ENCODE measurements around the gene CARD11. TPM values are rescaled to one million over a fixed set of nuclear protein-coding genes. Genes with fewer than 3 reads are reported as not detected.

Gene CARD11
- total RNA-seq, 1 donor from 2014 or later, result 1.4 TPM

DNA sequence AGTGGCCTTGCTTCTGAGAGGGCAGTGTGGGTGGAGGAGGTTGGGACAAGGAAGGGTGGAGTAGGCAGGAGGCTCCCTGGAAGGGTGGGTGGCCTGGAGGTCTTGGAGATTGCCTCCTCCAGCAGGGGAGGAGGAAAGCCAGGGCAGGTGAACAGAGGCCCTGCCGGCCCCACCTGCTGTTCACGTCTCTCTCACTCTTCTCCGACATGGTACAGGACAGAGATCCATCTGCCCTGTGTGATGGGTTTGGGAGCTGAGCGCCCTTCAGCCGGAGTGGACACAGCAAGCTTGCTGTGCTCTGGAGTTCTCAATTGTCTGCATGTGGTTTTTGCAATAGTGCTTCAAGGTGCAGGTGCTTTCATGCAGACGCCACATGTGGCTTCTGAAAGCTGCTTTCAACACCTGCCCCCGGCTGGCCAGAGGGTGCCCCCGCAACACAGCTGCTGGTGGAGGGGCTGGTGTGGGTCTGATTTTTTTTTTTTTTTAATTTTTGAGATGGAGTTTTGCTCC, 116.7 kb downstream of the CARD11 start:
- Mint-ChIP-seq H3K36me3 (ENCODE audit: unreplicated experiment) (no peaks in the 10 kb centered on the region), H3K27me3 (ENCODE audit: unreplicated experiment) (peaks cover 9% of the 10 kb centered on the region), H3K27ac (ENCODE audit: unreplicated experiment) (no peak overlapping the region), H3K4me3 (ENCODE audit: unreplicated experiment) (no peak overlapping the region), H3K4me1 (ENCODE audit: low read depth, unreplicated experiment) (peaks cover 2% of the 10 kb centered on the region), H3K9me3 (ENCODE audit: unreplicated experiment) (peaks cover 6% of the 10 kb centered on the region)
- TF ChIP-seq CTCF (IDR thresholded peaks at IDR 0.05; ENCODE audit: partially characterized antibody, unreplicated experiment), result no peak
- DNase-seq, result no peak

- Mint-ChIP-seq H3K9me3 (ENCODE audit: unreplicated experiment) (peaks cover 8% of the 10 kb centered on the region), H3K27ac (ENCODE audit: unreplicated experiment) (no peak overlapping the region), H3K4me1 (ENCODE audit: low read depth, unreplicated experiment) (no peaks in the 10 kb centered on the region), H3K4me3 (ENCODE audit: unreplicated experiment) (no peak overlapping the region), H3K36me3 (ENCODE audit: unreplicated experiment) (no peaks in the 10 kb centered on the region), H3K27me3 (ENCODE audit: unreplicated experiment) (peaks cover 10% of the 10 kb centered on the region)
- no peak for DNase-seq
- TF ChIP-seq CTCF (IDR thresholded peaks at IDR 0.05; ENCODE audit: partially characterized antibody, unreplicated experiment), result no peak
These were observed 117.4 kb downstream of the CARD11 start for GRCh38 chr7:2926120-2926895.

- no peak overlapping the region for H3K27ac Mint-ChIP-seq (ENCODE audit: unreplicated experiment)
- no peak for TF ChIP-seq CTCF (IDR thresholded peaks at IDR 0.05; ENCODE audit: partially characterized antibody, unreplicated experiment)
- no peak for DNase-seq
- peaks cover 11% of the 10 kb centered on the region for H3K27me3 Mint-ChIP-seq (ENCODE audit: unreplicated experiment)
- H3K9me3 Mint-ChIP-seq (ENCODE audit: unreplicated experiment), result peaks cover 8% of the 10 kb centered on the region
- no peak overlapping the region for H3K4me3 Mint-ChIP-seq (ENCODE audit: unreplicated experiment)
- H3K36me3 Mint-ChIP-seq (ENCODE audit: unreplicated experiment), result no peaks in the 10 kb centered on the region
- H3K4me1 Mint-ChIP-seq (ENCODE audit: low read depth, unreplicated experiment), result no peaks in the 10 kb centered on the region
These were observed 118.5 kb downstream of the CARD11 start for GRCh38 chr7:2924866-2925840.

DNA sequence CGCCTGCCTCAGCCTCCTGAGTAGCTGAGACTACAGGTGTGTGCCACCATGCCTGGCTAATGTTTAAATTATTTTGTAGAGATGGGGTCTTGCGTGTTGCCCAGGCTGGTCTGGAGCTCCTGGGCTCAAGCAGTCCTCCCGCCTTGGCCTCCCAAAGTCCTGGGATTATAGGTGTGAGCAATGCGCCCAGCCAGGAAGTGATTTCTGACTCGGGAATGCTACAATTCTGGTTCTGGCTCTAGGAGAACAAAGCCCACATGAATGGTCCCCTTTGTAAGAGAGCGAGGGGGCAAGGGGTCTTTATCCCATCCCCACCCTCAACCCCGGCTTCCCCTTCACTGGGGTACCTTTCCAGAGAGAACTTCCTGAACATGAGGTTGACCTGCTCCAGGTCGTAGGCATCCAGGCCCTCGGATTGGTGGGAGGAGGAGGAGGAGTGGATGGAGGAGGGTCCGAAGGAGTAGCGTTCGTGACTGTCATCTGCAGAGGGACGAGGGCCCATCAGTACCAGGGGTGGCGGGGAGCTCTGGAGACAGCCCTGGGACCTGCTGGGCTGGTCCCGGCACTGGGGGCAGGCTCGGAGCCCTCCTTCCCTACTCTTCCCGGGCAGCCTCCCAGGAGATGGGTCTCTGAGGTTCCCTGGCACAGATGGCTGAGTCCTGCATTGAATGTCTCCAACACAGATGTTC, 119.6 kb downstream of the CARD11 start:
- Mint-ChIP-seq H3K9me3 (ENCODE audit: unreplicated experiment) (peaks cover 6% of the 10 kb centered on the region), H3K27ac (ENCODE audit: unreplicated experiment) (no peak overlapping the region), H3K27me3 (ENCODE audit: unreplicated experiment) (peaks cover 8% of the 10 kb centered on the region)

More for the DNA sequence above, 119.6 kb downstream of the CARD11 start:
- no peaks in the 10 kb centered on the region for H3K4me1 Mint-ChIP-seq (ENCODE audit: low read depth, unreplicated experiment)
- DNase-seq, result no peak
- TF ChIP-seq CTCF (IDR thresholded peaks at IDR 0.05; ENCODE audit: partially characterized antibody, unreplicated experiment), result no peak
- H3K4me3 Mint-ChIP-seq (ENCODE audit: unreplicated experiment), result no peak overlapping the region
- no peaks in the 10 kb centered on the region for H3K36me3 Mint-ChIP-seq (ENCODE audit: unreplicated experiment)
